Activated naive CD8-positive, alpha-beta T cell treated with anti-CD3 and anti-CD28 coated beads, Interleukin-2, amount 50 U/mL, for 16 hours (primary cell): ENCODE measurements around the gene LIPG.

Experiments
- DNase-seq: peaks from one replicate; pipeline ENCODE4 v3.0.0-alpha.2; 2020; ENCODE audit warnings: low read depth, low spot score

LIPG gene

DNA sequence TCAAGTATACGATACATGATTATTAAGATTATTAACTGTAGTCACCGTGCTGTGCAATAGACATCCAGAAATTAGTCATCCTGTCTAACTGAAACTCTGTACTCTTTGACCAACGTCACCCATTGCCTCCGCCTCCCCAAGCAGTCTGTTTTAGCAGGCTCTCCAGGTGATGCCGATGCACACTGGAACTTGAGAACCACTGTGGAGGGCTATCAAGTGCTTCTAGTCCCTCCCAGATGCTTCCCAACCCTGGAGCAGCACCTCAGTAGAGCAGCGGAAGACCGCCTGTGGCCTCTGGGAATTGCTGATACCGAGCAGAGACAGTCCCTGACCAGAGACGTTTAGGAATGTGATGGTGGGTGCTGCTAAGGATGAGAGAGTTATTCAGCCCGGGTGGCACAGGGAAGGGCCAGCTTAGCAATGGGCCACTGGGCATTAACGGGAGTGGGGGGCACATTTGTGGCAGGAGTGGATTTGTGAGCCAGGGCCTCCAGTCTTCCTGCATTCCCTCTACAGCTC is 50.7 kb downstream of the LIPG start:
- no peak for DNase-seq

DNA sequence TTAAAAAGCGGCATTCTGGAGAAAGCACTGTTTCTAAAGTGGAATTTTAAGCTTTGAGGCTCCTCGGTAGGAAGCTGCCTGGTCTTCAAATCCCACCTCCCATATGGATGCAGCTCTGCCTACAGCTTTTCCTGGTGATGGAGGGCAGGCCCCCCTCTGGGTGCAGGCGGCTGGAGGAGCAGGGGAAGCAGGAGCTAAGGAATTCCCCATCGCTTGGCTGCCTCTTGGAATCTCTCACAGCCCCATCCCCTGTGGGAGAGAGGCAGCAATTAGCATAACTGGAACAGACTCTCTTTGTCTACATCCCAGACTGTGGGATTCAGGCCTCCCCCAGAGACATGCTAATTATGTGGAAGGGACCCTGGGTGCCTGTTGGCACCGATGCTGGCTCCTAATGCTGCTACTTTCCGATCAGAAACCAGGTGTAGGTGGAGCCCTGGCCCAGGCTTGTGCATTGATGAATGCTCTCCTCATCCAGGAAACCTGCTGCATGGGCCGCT is 51.3 kb downstream of the LIPG start:
- DNase-seq = no peak

DNA sequence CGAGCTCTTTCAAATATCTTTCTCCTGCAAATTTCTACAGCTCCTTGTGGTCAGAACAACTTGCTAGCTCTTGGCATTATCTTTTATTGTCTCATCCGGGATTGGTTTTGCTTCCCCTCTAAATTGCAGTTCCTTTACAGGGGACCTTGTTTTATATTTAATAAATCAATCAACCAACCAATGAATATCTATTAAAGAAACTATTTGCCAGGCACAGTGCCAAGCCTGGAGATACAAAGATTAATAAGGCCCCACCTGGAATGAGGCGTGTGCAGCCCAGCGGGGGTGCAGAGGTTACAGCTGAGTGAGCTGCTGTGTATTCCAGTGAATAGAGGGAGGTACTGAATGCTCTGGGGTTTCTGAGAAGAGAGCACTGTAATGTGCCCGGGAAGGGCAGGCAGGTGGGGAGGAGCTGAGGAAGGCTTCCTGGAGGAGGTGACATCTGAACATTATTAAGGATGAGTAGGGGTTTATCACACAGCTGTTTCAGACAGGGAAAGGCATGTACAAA is 51.8 kb downstream of the LIPG start:
- DNase-seq = no peak

DNA sequence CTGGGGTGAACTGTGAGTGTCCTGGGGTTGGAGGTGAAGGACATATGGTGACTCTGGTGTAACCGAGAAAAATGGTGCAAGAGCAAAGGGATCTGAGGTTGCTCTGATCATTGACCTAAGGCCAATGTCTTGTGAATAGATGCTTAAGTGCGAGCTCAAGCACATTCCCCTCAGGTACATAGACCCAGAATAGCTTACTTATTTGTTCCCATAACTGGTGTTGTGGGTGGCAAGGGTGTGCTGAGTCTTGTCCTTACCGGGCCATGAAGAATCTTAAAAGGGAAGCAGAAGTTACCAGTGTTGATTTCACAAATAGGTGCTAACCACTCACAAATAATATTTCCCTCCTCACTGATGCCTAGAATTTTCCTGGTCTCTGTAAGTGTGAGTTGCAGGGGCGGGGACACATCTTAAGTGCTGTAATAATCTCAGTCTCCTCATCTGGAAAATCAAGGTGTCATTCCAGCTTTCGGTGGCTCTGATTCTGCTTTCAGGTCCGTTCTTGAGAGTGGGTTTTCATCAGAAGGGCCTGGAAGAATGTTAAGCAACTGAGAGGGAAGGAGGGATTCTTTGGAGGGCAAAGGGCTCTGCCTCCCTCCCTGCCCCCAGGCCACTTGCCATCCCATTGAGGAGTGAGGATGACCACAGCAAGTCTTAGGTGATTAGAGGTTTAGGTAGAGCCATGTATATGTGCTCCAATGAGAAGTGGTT is 54.9 kb downstream of the LIPG start:
- no peak for DNase-seq

DNA sequence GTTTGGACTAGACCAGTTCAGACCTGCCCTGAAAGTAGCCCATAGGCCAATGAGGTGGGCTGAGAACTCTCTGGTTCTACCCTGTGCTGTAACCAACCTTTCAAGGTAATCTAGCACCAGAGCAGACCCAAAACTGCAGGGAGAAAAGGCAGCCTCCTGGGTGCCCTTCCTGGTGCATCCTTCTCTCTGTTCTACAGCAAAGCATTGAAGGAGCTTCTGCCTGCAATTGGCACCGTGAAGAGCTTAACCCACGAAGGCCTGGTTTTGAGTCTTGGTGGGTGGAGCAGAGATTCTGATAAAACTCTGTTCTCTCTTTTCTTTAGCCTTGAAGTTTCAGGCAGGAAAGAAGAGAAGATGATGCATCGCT is 55.5 kb downstream of the LIPG start:
- no peak for DNase-seq

DNA sequence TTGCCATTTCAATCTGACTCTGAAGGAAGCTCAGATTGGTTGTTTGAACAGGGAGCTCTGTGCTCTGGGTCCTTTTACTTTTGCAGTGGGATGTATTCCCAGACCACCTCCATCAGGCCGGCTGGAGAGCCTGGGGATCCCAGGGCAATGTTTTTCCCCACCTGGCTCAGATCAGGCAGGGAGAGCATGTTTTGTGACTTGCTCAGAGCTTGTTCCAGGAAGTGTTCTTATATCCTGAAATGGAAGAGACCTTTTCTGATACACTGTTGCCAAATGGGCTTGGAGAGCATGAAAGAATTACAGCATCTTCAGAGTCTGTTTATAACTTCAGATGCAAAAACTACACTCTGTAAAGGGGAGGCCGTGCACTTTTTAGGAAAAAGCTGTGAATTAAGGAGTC is 56.0 kb downstream of the LIPG start:
- no peak for DNase-seq

DNA sequence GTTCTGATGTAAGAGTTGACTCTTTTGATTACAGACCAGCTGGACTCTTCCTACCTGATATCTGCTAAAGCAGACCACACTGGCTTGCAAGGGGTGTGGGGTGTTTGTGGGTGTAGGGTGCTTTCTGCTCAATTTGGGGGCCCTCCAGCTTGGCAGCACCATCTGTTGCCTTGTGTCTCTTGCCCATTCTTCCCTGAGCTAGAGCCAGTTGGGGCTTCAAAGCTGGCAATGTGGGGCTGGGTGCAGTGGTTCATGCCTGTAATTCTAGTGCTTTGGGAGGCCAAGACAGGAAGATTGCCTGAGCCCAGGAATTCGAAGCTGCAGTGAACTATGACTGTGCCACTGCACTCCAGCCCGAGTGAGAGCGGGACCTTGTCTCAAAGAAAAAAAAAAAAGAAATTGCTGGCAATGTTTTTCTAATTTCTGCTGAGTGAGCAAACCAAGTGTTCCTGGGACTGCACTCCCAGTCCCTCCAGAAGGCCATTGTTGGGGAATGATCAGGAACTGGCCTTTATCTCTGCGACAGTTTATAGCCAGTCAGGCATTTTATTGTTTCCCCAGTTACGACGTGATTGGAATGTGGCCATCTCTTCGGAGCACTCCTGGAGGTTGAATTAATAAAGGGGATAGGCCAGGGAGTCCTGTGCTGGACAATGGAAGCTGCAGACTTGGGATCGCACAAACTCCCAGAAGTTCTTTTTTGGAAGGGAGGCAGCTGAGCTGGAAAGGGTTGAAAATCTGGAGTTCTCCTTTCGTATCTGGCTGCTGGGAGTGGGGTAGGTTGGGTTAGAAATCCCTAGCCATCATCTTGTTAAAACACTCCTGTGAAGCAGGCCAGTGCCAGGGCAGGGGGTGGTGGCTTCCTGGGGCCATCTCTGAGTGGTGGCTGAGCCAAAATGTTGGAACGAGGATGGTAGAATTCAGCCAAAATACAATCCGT is 57.2 kb downstream of the LIPG start:
- no peak for DNase-seq

DNA sequence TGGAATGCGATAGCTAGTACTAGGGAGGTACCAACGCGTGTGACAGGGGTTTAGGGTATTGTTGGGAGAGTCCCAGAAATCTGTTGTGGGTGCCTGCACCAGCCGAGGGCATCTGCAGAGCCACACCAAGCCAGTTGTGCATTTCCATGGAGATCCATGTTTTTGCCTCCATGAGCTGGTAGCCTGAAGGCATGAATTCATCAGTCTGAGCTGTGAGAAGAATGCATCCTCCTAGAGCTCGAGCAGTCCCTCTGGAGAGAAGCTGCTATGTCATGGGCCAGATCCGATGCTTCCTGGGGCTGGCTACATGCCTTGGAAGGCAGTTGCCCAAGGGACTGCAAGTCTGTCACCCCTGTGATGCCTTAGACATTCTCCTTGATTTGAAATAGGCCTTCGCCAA is 57.9 kb downstream of the LIPG start:
- DNase-seq = no peak

DNA sequence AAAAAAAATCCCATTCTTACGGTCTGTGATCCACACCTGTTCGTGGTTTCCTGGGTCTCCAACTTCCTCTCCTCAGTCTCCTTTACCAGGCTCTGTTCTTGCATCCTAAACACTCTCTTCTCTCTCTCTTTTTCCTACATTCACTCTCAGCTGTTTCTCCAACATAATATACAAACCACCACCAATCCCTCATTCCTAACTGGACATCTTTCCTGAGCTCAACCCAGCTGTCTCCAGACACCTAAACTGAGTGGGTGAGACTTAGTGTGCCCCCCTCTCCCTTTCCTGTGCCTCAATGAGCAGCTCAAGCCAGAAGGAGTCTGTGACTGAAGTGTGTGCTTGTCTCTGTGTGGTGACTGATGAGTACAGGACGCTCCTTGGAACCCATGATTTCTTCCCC is 59.4 kb downstream of the LIPG start:
- no peak for DNase-seq

DNA sequence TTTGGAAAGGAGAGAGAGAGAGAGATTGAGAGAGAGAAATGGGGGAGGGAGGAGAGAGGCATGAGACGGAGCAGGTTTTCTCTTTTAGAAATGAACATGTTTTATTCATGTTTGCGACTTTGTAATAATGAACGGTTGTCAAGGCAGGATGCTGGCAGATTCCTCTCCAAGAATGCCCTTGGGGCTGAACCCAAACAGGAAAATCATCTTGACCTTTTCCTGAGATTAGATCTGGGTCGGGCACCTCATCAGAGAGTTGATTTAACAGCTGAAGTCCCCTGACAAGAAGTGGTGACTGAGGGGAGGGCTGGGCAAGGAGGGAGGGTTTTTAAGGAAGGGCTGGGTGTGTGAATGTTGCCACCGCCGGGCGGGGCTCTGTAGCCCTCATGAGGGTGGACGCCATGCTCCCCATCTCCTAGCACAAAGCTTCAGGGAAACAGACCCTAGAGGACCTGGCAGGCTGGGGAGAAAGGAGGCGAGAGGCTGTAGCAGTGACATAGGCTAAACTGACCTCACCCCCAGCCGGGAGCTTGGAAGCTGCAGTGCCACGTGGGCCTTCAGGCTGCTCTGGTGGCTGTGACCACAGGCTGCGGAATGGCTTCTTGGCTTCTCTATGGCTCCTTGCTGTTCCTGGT is 60.0 kb downstream of the LIPG start:
- DNase-seq = no peak

DNA sequence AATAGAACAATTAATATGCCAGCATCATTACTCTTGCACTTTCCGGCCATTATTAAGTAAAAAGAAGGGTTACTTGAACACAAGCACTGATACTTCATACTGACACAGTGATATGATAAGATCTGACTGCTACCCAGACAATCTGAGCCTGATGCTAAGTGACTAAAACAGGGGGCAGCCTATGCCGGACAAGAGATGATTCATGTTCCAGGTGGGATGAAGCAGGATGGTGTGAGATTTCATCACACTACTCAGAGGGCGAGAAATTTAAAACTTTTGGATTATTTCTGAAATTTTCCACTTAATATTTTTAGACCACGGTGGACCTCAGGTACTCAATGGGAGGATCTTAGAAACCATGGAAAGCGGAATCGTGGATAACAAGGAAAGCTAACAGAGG is 61.7 kb downstream of the LIPG start:
- DNase-seq = no peak

DNA sequence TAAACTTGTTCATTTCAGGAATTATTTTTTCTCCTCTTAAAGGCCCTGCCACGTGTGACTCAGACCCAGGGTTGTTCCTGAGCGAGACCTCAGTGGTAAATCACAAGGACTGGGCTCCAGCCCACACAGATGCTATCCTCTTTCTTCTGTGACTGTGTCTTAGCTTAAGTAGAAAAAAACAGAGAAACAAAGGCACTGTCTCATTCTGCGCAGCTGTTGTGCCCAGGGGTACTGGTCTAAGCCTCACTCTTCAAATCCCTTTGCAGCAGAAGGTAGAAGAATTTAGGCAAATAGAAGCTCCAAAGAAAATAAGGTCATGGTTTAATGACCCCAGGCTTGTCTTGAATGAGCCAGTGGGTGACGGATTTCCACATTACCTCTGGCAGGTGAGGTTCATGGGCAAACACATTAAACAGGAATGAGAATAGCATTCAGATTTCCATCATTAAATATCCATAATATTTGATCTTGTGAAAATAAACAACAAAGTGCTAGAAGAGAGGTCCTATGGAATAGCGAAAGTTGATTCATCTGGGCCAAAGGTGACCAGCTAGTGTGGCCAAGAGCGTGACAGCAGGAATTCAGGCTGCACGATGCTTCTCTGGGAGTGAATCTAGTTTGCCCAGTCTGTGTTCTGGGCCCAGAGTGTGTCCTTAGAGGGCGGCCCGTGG is 63.3 kb downstream of the LIPG start:
- DNase-seq = no peak

DNA sequence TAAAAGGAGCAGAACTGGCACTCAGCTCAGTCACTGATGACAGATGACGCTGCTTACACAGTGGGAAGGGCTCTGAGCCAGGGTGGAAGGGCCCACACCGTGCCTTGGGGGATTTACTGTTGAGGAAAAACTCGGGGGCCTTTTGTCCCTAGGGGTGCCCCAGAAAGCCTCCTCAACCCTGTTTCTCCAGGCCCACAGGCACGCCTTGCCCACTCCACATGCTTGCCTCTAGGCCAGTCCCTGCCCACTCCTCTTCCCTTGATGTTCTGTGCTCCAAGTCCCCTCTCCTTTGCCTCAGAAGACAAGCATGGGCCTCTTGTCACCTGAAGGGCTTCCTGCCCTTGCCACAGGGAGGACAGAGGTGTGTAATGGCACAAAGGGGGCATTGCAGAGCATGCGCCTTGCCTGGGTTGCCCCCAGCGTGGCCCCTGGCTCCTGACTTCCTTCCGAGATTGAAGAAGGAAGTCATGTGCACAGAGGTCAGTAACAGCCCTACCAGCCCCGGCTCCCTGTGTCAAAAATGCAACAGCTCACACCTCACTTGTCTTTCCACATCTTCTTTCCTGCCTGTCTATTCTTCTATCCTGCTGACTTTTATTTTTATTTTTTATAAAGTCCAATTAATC is 65.1 kb downstream of the LIPG start:
- no peak for DNase-seq

DNA sequence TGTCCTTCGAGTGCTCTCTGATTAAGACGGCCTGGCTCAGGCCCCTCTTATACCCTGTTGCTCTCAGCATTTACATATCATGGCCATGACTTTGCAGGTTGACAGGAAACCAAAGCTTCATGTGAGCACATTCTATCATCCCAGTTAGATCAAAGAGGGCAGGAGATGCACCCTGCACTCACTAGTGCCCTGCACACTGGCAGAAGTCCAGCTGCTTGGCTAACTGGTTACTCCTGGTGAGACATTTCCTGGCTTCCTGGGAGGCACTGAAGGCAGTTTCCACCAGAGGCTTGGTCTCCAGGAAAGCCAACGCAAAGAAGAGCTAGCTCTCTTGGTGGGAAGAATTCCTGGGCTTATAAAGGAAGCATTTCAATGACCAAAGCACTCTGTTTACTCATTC is 66.3 kb downstream of the LIPG start:
- no peak for DNase-seq

DNA sequence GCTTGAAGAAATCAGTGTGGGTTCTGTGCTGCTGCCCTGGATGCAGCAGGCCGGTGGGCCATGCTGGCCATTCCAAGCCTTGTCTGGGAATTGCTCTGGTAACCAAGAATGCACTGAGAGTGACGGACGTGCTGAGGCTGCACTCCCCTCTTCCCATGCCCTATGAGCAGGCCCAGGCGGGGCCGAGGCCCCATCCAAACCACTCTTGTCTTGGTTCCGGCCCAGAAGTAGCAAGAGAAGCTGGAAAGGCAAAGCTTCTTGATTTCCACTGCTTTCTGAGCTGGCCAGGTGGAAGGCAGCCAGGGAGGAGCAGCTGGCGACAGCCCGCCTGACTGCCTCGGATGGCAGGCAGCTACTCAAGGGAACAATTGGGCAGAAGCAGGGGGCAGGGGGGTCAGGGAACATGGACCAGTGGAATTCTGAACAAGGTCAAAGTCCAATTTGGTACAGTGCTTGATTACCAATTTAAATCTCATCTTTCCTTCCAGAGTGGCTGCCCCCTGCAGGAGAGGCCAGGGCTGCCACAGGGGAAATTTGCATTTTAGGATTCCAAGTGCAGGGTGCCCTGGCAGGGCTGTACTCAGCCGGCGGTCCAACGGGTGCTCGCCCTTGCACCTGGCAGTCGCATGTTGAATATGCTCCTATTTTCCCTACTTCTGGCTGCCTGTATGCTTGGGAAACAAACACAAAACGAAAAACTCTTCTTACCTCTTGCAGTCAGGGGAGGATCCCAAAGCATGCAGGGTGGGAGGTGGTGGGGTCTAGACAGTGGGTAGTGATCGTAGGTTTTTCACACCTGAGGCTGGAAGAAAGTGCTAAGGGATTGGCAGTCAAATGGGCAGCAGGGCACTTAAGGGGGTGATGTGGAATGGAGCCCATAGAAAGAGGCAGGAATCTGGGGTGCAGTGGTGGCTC is 67.3 kb downstream of the LIPG start:
- no peak for DNase-seq

DNA sequence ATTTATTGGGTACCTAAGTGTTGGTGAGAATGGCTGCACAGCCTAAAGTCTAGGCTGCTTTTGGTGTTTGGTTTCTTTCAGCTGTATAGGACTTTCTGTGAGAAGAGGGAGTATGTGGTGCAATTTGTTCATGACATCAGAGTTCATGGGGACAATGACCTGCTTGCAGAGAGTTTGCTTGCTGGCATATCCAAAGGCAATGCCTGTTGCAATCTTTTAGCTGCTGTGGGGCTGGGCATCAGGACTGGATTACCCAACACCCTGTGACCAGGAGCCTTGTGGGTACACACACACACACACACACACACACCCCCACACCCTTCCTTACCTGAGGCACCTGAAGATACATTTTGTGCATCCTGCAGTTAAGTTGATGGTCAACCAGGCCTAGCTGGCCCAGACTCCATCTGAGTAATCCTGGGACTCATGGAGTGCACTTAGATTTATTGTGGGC is 68.4 kb downstream of the LIPG start:
- DNase-seq = no peak

DNA sequence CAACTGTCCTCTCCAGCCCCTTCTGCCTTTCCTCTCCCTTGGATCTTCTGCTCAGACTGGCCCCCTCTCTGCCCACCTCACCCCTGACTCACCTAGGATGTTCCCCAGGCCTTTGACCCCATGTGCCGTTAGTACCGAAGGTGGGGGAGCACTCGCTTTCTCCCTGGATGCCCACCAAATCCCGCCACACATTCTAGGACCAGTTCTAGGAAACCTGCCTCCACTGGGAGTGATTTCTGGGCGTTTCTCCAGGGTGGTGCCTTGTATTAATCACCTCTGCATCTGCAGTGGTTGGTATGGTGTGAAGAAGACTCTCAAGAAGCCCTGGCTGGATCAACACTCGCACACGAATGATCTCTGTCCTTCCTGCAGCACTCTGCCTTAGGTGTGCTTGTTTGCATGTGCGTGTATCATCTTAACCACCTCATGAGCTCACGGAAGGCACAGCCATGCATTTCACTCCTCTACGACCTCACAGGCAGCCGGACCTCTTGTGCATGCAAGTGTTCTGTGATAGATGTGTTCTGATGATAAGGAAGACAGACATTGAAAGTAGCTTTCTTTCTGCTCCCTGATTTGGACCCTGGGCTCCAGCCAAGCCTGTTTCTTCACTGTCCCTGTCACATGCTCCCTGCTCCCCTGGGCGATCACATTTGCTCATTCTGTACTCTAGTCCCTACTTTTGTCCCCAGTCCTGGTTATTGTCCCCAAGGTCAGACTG is 69.4 kb downstream of the LIPG start:
- DNase-seq = no peak

DNA sequence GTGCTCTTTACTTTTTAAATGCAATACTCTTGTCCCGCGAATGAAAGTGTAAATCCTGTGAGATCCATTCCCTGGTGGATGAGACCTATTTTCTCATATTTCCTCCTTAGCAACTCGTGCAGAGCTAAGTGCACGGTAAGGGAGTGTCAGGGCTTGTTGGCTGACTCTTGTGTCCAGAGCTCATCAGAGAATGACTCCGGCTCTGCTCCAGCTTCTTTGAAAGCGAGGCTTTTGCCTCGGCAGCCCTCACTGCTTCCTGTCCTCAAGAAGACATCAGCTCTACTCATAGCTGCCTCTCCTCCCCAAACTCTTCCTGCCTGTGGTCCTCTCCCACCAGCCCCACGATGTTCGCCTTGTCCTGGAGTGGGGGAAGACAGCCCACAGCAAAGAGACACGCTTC is 70.7 kb downstream of the LIPG start:
- no peak for DNase-seq

DNA sequence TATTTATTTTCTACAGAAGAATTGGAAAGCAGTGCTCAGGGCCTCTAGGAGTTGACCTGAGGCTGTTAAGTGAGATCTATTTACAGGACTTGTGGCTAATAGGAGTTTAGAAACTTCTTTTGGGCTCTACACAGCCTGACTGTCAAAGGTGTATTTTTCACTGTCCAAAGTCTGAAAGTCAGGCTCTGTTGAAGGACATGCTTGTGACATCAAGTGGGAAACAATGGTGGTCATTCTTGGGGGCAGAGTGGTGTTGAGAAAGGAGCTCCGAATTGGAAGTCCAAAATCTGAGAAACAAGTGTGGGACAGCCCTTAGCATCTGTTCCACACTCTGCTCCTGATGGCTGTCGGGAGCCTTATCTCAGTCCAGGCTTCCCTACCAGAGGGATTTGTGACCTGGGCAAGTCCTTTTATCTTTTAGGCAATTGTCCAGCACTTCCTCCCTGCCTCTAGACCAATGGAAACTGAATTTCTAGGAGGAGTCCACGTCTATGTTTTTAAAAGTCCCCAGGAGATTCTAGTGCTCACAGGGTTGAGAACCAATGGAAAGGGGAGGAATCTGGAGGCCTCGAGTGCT is 76.4 kb downstream of the LIPG start:
- no peak for DNase-seq
